ENCODE results near the gene MAPK12.

Gene MAPK12

GRCh38 chr22:50281384-50281760 is 19.9 kb upstream of the MAPK12 start:
- no peak overlapping the region for H3K4me3 ChIP-seq (ENCODE audit: low read depth, low read length)
- DNase-seq (ENCODE audit: low read depth) = no peak
- no peak for TF ChIP-seq CTCF (IDR thresholded peaks at IDR 0.05; ENCODE audit: low read depth, low read length, missing control alignments)

- no peak overlapping the region for H3K4me3 ChIP-seq (ENCODE audit: low read depth, low read length)
- no peak for DNase-seq (ENCODE audit: low read depth)
- TF ChIP-seq CTCF (IDR thresholded peaks at IDR 0.05; ENCODE audit: low read depth, low read length, missing control alignments) = no peak
Measured at GRCh38 chr22:50280708-50281383, 19.4 kb upstream of the MAPK12 start.

GRCh38 chr22:50280022-50280707 is 18.7 kb upstream of the MAPK12 start:
- no peak for TF ChIP-seq CTCF (IDR thresholded peaks at IDR 0.05; ENCODE audit: low read depth, low read length, missing control alignments)
- no peak overlapping the region for H3K4me3 ChIP-seq (ENCODE audit: low read depth, low read length)
- DNase-seq (ENCODE audit: low read depth) = no peak

- no peak for DNase-seq (ENCODE audit: low read depth)
- TF ChIP-seq CTCF (IDR thresholded peaks at IDR 0.05; ENCODE audit: low read depth, low read length, missing control alignments) = no peak
- H3K4me3 ChIP-seq (ENCODE audit: low read depth, low read length) = no peak overlapping the region
Measured at GRCh38 chr22:50278956-50279619, 17.6 kb upstream of the MAPK12 start.

GRCh38 chr22:50278461-50278860 is 17.0 kb upstream of the MAPK12 start:
- no peak for TF ChIP-seq CTCF (IDR thresholded peaks at IDR 0.05; ENCODE audit: low read depth, low read length, missing control alignments)
- DNase-seq (ENCODE audit: low read depth) = no peak
- no peak overlapping the region for H3K4me3 ChIP-seq (ENCODE audit: low read depth, low read length)

GRCh38 chr22:50277761-50278160 is 16.3 kb upstream of the MAPK12 start:
- no peak for DNase-seq (ENCODE audit: low read depth)
- TF ChIP-seq CTCF (IDR thresholded peaks at IDR 0.05; ENCODE audit: low read depth, low read length, missing control alignments) = no peak
- no peak overlapping the region for H3K4me3 ChIP-seq (ENCODE audit: low read depth, low read length)

All from GM12864 (cell line).